Non-pigmented ciliary epithelial cell (primary cell): Measurements from ENCODE around the gene CABP1.
A peak's percentile ranks its signal among the peaks of the same experiment; 100 is the strongest.
"Not testable (repeated sequence)": the region's sequence is repeated elsewhere in the genome, so short reads cannot be mapped to it uniquely, and the experiment has no call there.

Experiments
- DNase-seq: peaks from one replicate; pipeline ENCODE4 v3.0.0-alpha.2; 2010; ENCODE audit warnings: low read depth

CABP1 gene

DNA sequence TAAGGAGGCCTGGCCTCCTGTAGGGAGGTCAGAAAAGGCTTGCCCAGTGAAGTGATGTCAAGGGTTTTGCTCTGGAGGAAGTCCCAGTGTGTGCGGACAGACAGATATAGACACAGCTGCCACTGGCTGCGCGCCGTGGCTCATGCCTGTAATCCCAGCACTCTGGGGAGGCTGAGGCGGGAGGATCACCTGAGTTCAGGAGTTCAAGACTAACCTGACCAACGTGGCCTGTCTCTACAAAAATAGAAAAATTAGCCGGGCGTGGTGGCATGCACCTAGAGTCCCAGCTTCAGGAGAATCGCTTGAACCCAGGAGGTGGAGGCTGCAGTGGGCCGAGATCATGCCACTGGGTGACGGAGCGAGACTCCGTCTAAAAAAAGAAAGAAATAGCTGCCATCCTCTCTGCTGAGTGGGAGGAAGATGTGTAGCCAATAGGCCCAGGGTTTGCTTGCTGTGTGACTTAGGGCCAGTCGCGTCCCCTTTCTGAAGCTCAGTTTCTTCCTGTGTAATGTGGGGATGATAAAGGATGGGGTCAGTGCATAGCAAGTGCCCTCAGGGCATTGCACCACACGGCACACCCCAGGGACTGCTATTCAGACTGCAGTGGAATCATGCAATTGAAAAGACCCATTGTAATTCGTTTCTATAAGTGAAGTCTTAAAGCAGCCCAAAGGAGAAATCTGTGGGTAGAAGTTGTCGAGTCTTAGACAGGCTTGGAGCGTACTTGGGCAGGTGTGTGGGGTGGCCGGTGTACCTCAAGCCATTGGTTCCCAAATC lies 27.9 kb downstream of the CABP1 start:
- DNase-seq: no peak

DNA sequence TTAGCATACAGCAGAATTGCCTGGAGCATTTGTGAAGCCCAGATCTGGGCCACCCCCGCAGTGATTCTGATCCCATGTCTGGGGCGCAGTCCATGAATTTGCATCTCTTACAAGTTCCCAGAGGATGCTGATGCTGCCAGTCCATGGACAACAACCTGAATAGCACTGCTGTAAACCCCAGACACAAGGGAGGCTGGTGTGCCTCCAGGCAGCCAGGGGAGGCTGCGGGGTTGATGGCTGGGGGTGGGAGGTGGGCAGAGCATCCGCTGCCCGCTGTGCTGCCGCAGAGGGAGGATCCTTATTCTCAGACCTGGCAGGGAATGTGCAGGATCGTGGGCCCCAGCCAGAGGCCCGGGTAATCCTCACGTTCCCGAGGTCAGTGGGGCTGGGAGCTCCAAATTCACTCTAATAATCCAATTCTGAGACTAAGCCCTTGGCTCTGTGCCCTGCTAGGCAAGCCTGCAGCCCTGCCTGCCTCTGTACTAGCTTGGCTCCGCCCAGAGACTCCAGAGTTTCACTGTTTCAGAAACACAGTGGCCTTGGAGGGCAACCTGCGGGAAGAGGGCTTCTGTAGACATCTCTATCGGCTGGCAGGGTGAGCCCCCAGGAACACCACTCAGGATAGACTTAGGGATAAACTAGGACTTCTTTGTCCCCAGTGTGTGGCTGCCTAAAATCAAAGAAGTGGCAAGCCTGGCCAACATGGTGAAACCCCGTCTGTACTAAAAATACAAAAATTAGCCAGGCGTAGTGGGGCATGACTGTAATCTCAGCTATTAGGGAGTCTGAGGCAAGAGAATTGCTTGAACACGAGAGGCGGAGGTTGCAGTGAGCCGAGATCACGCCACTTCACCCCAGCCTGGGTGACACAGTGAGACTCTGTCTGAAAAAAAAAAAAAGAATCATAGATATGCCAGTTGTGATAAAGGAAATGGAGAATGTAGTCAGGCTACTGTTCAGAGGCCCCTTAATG lies 28.7 kb downstream of the CABP1 start:
- DNase-seq: no peak

DNA sequence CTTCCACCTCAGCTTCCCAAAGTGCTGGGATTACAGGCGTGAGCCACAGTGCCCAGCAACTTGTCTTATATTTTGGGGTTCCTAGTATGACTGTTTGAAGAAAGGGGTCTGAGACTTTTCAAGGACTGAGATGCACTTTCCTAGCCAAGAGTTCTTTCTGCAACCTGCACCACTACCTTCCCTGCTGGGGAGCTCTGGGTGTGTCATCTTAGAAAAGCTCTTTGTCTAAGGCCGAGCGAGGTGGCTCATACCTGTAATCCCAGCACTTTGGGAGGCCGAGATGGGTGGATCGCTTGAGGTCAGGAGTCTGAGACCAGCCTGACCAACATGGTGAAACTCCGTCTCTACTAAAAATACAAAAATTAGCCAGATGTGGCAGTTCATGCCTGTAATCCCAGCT lies 29.8 kb downstream of the CABP1 start:
- not testable (repeated sequence) for DNase-seq

DNA sequence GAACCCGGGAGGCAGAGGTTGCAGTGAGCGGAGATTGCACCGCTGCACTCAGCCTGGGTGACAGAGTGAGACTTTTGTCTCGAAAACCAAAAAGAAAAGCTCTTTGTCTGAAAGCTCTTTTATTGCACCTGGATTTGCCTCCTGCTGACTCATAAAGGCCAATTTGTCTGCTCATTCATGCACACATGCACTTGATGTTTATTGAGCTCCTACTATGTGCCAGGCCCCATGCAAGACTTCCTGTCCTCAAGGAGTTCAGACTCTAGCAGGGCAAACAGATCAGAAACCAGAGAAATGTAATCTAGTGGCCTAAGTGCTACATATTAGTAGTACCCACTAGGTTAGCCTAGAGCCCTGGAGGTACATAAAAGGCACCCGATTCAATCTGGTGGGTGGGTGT lies 30.2 kb downstream of the CABP1 start:
- no peak for DNase-seq

DNA sequence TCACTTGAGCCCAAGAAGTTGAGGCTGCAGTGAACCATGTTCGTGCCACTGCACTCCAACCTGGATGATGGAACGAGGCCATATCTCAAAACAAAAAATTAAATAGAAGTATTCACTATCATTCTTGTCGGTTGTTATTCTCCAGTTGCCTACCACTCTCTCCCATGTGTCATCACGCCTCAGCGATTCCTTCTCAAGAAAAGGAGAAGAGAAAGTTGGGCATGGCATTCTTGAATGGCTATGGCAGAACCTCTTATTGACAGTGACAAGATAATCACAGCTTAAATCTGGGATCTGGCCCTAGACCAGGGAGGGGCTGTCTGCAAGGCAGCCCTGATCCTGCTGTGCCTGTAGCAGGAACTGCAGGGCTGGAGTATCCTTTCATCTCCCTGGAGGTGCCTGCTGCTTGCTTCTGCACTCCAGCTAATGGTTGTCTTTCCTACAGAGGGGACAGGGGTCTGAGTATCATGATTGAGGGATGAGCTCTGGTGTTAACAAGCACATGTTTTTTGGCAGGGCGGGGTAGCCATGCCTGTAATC lies 33.7 kb downstream of the CABP1 start:
- DNase-seq: no peak

DNA sequence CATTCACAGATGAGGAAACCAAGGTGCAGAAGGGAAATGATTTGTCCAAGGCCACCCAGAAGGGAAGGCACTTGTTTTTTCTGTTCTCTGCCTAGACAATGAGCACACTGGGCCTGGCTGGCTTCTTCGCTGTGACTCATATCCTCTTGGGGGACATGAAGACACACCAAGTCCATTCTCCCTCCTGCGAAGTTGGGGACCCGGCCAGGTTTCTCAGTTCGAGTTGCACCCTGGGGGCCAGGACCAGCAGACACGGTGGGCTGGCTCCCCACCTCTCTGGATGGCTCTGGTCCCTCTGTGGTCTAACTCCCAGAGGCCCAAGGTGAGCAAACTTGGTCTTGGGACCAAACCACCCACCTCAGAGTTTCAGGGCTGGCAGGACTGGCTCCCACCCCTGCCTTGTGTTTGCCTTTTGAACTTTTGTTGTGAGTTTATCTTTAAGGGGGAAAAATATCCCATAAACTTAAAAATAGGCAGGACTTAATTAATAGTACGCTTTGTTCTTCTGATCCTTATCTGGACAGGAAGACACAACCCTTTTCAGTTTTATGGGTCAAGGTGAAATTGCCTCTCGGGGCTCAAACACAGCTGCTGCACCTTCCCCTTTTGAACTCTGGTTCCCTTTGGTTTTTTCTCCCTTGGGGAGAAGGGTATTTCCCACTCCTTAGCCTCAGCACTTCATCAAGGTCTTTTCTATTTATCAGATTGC lies 37.5 kb downstream of the CABP1 start:
- DNase-seq: no peak

DNA sequence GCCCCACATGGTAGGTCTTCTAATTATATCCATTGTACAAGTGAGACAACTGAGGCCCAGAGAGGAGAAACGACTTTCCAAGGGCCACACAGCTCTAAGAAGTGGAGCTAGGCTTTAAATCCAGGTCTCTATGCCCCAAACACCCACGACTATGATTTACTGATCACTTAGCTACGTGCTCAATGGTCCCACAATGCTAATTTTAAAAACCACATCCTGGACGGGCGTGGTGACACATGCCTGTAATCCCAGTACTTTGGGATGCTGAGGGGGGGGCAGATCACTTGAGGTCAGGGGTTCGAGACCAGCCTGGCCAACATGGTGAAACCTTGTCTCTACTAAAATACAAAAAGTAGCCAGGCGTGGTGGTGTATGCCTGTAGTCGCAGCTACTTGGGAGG lies 38.1 kb downstream of the CABP1 start:
- no peak for DNase-seq

DNA sequence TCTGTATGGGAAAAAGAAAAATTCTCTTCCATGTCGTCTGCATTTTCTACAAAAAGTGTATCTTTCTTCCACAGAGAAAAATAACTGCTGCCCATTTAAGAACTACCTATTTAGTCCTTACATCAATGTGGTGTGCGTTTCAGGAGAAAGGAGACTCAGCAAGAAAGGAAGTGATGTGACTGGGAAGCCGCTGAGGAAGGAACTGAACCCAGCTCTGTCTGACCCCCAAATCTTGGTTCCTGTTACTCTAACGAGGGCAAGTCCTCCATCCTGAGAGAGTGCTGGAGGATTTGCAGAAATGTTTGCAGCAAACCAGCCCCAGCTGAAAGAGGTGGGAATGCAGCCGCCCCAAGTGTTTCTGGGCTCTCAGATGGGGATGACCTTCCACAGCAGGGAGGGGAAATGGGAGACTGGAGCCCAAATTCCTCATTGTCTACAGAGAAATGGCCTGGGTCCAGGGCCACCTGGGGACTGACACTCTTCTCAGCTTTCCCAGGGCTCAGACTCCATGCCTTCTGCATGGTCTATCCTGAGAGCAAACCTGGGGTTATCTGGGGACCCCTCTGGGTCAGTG lies 39.8 kb downstream of the CABP1 start:
- no peak for DNase-seq

DNA sequence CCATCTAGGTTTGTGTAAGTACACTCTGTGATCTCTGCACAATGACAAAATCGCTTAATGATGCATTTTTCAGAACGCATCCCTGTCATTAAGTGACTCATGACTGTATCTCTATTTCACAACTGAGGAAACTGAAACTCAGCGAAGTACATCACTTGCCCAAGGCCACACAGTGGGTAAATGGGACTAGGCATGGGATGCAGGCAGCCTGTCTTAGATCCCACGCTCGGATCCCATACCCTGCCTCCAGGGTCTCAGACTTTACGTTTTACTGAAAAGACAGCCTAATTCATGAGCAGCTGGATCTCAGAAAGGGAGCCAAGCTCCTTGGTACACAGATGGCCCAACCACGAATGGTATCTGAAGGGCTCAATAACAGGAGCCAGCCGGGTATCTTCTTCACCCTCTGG lies 44.1 kb downstream of the CABP1 start:
- no peak for DNase-seq

DNA sequence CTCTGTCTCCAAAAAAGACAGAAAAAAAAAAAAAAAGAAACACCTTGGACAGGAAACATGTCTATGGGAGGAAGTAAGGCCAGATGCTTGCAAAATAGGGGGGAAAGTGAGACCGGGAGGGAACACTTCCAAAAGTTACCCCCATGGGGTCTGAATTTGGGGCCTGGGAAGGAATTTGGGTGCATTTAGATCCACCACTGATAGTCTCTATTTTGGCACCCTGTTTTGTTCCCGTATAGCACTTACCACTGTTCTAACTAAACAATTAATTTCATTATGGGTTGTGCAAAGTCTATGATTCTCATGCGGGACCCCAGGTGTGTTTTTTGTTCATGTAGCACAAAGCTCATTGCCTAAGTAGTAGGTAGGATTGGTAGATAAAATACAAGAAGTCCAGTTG lies 45.1 kb downstream of the CABP1 start:
- no peak for DNase-seq

DNA sequence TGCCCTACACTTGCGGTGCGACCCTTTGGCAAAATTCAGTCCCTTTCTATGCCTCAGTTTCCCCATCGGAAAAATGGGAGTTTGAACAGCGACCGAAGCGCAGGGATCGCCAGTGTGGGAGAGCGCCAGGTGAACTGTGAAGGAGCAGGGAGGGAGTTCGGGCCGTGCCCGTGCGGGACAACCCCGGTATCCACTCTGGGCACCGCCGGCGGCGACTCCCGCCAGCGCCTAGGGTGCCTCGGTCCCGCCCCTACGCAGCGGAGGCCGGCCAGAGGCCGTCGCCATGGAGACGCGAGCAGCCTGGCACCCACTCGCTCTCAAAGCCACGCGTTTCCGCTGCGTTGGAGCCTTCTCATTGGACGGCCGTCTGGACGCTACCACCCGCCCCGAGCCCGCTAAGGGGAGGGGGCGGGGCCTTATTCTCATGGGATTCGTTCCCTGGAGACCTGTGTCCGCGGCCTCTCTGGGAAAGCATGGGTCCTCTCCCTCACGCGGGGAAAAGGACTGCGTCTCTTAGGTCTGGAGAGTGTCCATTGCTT lies 45.8 kb downstream of the CABP1 start:
- peak; percentile 78 for DNase-seq

DNA sequence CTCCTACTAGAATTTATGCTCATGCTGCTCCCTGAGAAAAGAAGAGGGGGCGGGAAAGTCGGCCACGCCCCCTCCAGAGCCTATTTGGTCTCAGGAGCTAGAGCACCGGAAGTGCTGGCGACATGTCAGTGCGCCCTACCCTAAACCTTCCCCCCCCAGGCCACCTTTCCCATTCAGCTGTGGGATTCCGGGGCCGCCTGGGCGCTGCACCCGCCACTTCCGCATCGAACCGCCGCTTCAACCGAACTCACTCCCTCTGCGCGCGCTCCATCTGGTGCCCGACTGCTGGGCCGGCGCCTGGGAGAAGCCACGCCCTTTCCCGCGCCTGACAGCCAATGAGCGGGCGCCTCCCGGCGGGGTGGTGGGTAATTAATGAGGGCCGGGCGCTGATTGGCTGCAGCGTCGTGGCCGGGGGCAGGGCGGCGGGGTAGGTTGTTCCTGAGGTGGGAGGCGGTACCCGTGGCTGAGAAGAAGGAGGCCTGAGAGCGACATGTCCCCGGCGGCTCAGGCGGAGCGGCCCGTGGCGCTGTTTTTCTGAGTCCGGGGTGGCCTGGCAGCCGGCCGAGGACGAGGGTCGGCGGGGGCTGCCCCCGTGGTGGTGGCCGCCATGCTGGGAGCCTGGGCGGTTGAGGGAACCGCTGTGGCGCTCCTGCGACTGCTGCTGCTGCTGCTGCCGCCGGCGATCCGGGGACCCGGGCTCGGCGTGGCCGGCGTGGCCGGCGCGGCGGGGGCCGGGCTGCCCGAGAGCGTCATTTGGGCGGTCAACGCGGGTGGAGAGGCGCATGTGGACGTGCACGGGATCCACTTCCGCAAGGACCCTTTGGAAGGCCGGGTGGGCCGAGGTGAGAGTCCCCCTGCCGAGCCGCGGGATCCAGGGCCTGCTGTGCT lies 46.5 kb downstream of the CABP1 start, which contains the start of gene MLEC:
TSS of gene MLEC (plus strand) at position 460 of the 888 bp plus-strand sequence. CDS start at position 608, 148 bp downstream.
- DNase-seq: peak; percentile 60

DNA sequence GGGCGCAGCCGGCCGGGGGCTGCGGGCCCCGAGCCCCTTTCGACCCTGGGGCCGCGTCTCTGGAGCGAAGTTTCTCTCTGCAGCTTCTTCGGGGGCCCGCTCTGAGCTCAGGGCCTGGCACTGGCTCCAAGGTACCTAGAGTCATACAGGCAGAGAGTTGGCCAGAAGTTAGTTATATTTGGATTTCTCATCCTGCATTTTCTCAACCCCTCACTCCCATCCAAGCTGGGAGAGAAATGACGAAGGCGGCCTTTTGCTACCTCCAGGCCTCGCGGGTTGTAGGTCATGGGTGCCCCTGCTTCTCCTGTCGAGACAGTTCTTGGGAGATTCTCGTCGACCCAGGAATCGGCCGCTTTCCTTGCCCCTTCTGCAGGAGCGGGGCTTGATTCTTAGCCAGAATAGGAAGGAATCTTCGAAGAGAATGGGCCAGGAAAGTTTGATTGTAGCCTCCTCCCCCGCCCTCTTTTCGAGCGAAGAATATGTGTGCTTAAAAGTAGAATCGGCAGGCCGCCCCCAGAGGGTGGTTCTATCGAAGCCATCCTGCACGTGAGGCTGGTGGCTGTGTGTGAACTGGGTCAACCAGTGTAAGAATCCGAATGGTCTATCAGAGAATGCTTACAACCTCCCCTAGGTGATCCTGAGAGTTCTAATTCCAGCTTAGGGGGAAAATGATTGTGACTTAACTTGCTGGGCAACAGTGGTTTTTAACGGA lies 47.3 kb downstream of the CABP1 start:
- DNase-seq: no peak

DNA sequence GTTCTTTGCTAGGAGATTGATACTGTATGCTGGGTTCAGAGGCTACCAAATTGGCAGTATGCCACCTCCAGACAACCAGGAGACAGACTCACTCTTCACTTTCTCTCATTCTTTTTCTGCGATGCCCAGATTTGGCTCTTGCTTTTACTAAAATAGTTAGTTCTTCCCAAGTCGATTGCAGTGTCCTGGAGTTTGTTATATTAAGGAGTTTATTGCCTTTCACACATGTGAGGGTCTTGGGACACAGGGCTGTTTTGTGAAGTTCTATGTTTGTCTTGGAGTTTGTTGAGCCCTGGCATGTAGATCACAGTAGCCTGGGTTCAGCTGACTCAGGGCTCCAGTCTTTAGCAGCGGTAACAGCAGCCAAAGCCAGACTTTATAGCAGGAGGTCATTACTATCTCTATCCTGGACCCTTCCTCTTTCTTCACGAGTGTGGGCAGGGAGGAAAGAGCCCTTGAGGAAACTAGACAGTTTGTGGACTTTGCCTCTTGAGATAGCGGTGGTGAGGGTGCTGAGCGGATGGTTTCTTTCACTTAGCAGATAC lies 48.2 kb downstream of the CABP1 start:
- DNase-seq: no peak

DNA sequence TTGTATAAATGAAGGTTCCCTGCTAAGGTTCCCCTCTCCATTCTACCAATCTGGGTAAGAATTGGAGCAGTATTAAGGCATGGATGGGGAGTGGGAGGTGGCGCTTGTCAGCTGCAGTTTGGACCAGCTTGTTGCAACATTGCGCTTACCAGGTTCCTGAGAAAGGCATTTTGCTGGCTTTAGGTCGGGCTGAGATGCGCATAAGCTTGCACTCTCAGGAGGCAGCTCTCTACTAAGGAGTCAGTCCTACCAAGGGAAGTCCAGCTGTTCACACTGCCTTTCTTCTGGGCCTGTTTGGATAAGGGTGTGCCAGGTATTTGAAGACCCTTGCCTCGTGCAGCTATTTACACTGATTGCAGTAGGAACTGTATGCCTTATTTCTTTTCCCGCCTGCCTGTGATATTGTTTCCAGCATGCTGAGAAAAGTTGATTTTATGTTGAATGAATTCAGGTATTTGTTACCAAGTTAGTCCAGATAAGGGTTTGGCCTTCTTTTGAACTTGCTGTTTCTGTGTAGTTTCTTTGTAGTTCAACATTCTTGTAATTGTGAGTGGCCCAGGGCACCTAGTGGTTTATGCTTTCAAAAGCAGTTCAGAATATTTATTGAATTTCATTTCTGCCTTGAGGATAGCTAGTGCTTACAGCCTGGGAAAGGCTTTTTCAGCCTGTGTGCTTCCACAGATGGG lies 49.1 kb downstream of the CABP1 start:
- DNase-seq: no peak

DNA sequence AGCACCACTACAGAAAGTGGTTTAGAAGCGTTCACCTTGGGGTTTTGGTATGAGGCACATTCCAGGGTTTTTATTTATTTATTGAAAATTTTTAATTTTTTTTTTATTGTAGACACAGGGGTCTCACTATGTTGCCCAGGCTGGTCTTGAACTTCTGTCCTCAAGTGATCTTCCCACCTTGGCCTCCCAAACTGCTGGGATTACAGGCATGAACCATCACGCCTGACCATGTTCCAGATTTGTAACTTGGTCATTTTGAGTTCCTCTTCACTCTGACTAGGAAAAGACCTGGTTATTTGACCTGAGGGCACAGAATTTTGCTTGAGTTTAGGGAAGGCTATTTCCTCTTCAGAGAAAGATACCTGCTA lies 49.6 kb downstream of the CABP1 start:
- DNase-seq: no peak

DNA sequence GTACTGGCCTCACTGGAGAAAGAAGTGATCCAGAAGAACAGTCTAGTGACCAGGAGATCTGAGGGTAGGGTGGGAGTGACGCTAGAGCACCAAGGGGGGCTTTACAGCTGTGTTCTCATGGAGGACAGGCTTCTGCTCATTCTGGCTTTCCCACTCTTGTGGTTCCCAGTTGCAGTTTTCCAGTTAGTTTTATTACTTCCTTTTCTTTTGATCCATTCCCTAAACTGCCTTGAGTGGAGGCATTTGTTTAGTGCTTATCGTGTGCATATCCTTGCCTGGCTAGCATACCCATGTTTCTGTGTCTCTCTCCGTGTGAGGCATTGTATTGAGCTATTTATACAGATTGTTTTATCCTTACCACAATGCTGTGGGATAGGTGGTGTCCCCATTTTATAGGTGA lies 50.6 kb downstream of the CABP1 start:
- DNase-seq: no peak

DNA sequence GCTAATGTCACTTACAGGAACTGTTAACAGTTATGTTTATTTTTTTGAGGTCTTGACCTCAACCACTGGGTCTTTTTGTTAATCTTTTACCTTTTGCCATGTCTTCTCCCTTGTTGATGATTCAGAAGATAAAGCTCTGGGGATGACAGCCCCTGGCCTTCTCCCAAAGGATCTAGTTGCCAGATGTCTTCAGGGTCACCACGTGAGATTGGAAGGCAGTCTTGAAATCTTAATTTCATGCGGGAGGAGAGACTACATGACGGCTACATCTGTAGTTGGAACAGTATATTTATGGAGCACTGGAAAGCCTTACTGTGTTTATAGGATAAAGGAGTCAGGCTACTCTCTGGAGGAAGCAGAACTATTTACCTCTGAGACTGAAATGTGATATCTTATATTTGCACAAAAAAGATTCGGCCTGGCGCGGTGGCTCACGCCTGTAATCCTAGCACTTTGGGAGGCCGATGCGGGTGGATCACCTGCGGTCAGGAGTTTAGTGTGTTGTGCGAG lies 52.2 kb downstream of the CABP1 start:
- DNase-seq: no peak

DNA sequence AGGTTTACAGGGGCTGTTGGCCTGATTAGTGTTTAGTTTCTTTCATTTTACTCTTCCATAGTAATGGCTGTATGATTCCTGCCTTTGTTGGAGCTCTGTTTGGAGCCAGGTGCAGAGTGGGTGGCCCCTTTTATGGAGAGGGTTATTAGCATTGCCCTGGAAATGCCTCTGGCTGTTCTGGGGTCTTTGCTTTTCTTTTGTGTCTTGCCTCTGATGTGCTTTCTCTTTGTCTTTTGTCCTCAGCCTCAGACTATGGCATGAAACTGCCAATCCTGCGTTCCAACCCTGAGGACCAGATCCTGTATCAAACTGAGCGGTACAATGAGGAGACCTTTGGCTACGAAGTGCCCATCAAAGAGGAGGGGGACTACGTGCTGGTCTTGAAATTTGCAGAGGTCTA lies 53.4 kb downstream of the CABP1 start:
- no peak for DNase-seq
